VCaP (cell line): Measurements from ENCODE around the gene SEPTIN10.

Experiments
- H3K27ac ChIP-seq: fragments of 450-650 bp; 2 replicates; pipeline ENCODE4 v1.5.1; 2017
- CTCF ChIP-seq: fragments of 450-650 bp; conservative IDR thresholded peaks from 2 replicates; pipeline ENCODE4 v1.5.1; 2017; ENCODE audit warnings: mild to moderate bottlenecking, moderate library complexity

SEPTIN10 gene

GRCh38 chr2:109533823-109534222 lies 79.9 kb downstream of the SEPTIN10 start:
- H3K27ac ChIP-seq, result no peak overlapping the region
- no peak for TF ChIP-seq CTCF

GRCh38 chr2:109532728-109533076 lies 81.1 kb downstream of the SEPTIN10 start:
- H3K27ac ChIP-seq, result no peak overlapping the region
- TF ChIP-seq CTCF, result no peak

- H3K27ac ChIP-seq, result no peak overlapping the region
- no peak for TF ChIP-seq CTCF
Observed at GRCh38 chr2:109531896-109532727, 81.7 kb downstream of the SEPTIN10 start.

GRCh38 chr2:109531221-109531620 lies 82.5 kb downstream of the SEPTIN10 start:
- no peak overlapping the region for H3K27ac ChIP-seq
- no peak for TF ChIP-seq CTCF

GRCh38 chr2:109530712-109531111 lies 83.1 kb downstream of the SEPTIN10 start:
- H3K27ac ChIP-seq, result no peak overlapping the region
- no peak for TF ChIP-seq CTCF

GRCh38 chr2:109529532-109530449 lies 84.0 kb downstream of the SEPTIN10 start:
- TF ChIP-seq CTCF, result no peak
- no peak overlapping the region for H3K27ac ChIP-seq

- TF ChIP-seq CTCF, result no peak
- H3K27ac ChIP-seq, result no peak overlapping the region
Observed at GRCh38 chr2:109528811-109529501, 84.8 kb downstream of the SEPTIN10 start.
